Raji (cell line): Measurements from ENCODE around the gene TPCN2.

Source experiments
- POLR2A ChIP-seq: IDR thresholded peaks from 2 replicates; pipeline ENCODE4 v1.6.1; 2011; ENCODE audit warnings: low read depth, low read length, control low read depth; ENCODE audit not compliant: insufficient read depth

Gene TPCN2

DNA sequence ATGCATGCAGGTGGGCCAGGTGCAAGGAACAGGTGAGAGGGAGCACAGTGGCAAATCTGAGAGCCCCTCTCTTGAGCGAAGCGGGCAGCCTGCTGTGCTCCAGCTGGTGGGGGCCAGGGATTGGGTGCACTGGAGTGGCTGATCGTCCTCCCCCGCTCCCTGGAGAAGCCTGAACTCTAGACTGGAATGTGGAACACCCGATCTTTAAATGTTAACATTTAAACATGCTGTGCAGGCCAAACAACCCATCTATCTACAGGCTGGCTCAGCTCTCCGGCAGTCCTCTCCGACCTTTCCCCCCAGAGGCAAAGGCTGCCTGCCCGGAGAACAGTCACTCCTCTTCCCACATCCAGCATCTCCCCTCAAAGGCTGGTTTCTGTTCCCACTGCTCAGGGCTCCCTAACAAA is 40.8 kb upstream of the TPCN2 start:
- no peak for TF ChIP-seq POLR2A

DNA sequence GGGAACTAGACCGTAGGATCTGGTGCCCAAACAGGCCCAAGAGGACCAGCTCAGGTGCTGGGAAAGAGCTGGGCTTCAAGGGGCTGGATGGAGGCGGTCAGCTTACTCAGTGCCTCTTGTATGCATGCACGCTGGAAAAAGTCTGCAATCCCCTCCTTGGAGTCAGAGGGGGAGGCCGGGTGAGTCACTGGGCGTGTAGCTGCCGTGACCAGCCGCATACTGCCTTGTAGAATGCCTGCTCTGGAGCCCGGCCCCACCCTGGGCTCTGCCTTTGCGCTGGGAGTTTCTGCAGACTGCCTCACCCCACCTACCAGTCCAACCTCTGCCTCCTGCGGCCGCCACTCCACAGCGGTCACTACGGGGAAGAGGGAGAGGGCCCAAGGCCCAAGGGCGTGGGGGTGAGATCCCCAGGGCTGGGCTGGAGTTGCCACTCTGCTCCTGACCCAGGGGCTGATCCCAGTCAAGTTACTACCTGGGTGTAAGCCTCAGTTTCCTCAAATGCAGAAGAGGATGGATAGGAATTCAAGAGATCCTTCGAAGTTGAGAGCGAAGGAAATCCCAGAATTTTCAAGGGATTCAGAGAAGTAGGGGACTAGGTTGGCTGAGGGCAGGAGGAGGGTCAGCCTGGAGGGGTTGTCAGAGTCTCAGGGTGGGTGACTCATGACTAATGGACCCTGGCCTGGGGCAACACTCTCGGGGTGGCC is 39.8 kb upstream of the TPCN2 start:
- TF ChIP-seq POLR2A, result no peak

DNA sequence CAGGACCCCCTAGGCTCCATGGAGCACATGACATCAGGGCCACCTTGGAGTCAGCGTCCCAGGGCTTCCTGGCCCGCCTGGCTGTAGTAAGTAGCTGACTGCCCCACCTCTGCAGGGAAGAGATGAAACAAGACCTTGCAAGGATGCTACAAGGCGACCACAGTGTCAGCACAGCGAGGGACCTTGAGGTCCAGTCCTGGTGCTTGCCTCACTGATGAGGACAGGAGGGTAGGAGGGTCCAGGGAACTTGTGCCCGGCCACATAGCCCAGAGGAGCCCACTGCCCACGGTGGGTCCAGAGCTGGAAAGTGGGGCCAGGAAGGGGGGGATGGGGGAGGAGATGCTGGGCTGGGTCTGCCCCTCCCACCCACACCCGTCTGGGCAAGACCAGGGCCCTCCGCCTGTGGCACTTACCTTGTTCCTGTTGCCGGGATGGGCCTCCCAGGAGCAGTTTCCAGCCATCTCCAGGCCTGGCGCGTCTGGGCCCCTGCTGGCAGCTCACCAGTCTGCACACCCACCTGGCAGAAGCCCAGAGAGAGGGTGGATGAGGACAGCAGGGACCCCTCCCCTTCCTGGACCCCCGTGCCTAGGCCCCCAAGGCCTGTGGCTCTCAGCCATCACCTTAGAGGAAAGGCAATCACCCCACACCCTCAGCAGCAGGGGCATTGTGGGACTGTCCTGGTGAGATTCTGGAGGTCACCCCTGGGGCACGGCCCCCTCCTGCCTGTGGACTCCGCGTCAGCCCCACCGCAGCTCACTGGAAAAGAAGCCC is 39.1 kb upstream of the TPCN2 start:
- no peak for TF ChIP-seq POLR2A

DNA sequence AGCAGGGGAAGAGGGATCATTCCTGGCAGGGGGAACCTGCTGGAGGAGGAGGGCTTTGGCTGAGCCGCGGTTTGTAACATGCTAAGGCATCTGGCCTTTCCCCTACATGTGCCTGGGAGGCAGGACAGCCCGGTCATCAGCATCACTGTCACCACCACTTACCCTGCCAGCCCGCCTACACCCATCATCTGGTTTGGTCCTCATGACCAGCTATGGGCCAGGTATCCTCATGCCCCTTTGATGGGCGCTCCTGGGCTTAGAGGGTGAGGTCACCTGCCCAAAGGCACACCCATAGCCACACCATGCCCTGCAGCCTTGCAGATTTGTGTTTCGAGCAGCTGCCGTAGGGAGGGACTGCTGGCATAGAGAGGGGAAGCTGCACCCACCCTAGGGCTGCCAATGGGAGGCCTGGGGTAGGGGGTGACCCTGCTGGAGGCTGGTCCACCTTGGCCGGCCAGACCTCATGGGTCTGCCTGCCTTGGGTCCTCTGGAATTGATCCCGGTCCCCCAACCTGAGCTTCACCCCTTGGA is 38.3 kb upstream of the TPCN2 start:
- TF ChIP-seq POLR2A, result no peak

DNA sequence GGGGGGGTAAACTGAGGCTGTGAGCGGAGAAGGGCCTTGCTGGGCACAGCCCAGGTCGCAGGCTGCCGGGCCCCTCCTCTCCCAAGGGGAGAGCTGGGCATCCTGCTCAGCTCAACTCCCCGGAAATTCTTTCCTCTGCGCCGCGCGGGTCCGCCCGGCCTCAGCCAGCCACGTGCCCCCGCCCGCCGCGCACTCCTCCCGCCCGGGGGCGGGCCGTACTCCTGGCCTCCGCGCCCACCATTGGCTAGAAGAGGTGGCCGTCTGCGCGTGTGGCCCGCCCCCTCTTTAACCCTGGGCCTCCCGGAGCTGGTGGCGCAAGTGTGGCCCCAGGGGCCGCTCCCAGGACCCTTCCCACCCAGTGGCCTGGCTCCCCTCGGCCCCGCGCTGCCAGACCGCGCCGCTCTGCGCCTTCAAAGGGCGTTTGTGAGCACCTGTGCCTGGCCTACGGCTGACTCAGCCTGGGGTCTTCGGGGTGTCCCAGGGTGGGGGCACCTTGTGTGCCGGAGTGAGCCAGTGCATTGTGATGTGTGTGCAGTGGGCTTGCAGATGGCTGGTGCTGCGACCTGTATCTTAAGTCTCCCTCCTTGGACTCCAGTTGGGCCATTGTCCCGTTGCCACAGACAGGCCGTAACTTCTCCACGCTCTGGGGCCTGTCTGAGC is 37.6 kb upstream of the TPCN2 start:
- TF ChIP-seq POLR2A, result no peak

DNA sequence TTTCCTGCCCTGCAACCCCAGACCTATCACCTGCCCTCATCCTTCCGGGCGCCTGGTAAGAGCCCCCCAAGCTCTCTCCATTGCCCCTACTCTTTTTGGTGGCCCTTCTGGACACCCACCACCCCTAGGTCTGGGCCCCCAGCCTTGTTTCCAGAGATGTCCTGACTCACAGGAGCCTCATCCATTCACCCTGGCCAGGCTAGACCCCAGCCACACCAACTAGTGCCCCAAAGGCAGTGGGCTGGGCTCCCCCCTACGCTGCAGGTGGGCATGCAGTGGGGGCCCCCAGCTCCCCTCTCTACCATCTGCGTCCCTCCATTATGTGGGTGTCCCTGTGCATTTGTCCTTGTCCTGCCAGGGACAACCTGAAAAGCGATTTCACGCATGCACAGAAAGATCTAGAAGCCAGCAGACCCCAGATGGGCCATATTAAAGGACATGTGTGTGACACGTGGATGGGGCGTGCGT is 37.1 kb upstream of the TPCN2 start:
- no peak for TF ChIP-seq POLR2A

DNA sequence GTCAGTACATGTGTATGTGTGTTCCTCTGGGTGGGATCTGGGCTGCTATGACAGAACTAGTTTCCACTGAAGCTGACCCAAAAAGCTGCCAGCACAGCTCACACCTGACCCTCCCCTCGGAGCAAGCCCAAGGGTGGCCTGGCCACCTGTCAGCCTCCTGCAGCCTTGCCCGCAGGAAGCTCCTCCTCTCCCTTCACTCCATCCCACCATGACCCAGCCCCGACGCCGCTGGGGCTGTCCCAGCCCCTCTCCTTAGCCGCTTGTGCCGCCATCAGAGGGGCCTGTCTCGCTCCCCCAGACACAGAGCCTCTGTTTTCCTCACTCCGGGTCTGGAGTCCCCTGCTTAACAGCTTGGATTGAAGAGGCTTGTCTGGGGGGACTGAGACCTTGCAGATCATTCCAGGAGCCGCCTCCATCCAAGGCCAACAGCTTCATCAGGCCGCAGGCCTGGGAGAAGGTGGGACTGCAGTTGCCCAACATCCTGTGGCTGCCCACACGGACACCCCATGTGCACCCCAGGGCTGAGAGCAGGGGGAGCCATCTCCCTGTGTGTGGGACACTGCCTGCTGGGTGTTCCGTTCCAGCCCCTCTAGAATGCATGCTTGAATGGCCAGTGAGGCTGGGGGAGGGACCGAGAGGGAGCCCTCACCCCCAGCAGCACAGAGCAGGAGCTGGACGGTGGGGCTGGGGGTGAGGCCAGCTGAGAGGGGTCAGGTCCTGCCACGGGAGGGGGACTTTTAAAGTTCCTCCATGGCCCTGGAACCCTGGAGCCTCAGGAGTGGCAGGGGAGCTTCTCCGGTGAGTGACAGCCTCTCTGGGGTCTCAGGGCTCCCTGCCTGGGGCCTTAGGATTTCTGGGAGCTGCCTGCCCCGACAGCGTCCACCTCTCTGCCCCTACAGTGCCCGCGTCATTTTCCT is 36.4 kb upstream of the TPCN2 start:
- TF ChIP-seq POLR2A, result no peak

DNA sequence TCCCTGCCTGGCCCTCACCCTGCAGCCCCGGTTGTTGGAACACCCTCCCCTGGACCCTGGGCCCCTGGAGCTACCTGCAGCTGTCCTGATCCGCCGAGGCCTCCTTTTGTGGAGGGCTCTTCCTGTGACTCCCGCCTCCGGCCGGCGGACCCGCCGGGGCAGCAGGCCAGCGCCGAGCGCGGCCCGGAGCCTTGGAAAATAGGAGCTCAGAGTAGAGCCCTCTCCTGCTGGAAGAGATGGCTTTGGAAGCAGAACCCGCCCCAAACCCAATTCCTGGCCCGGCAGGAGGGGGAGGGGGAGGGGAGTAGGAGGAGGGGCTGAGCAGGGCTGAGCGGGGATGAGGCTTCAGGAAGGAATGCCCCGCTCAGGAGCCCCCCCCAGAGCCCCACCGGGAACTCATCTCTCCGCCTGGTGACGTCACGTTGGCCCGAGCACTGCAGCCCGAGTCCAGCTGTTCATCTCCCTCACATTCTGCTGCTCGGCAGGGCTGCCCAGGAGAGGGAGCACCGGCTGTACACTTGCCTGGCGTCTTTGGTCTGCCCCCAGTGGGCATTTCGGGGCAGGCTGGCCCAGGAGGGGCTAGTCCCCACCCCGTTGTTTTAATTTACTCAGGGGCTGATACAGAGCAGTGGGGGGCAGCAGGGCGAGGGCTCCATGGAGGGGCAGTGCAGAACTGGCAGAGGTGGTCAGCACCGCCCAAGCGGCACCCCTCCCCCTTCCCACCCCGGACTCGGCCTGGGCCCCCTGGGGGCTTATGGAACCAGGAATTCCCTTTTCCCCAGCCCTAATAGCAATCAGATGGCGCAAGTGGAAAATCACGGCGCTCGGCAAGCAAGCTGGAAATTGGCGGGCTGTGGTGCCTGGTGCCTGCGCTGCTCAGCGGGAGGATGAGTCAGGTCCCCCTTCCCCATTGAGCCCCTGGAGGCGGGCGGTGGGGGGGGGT is 35.5 kb upstream of the TPCN2 start, which contains the start of gene MRGPRF:
Gene MRGPRF (minus strand): TSS at position 238 of the 943 bp plus-strand sequence. CDS start 3,345 bp downstream, outside the sequence.
- no peak for TF ChIP-seq POLR2A

DNA sequence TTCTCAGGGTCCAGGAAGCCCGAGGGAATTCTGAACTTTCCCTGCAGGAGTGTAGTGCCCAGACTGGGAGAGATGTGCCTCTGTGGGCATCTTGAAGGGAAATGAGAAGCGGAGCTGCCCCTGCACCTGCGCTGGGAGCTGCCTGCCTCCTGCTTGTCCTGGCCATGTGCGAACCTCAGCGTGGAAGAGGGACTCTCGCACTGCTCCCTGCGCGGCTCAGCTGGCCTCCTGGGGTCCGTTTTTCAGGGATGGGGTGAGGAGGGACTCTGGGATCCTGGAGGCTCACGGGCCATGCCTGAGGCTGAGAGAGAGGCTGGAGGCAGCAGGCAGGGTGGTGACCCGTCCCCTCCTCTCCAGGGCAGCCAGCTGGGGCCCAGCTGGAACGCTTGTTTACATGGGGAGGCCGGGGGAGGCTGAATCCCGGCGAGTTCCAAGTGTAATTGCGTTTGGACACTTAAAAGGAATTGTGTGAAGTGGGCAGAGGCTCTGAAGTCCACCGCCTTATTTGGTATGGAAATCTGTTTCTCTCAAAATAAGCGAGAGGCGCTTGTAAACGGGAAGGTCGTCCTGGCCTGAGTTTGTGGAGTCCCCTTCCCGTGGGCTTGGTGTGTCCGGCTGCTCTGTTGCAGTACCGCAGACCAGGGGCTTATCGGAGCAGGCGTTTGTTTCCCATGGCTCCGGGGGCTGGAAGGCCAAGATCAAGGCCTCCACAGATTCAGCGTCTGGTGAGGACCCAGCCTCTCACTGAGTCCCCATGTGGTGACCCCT is 34.5 kb upstream of the TPCN2 start:
- TF ChIP-seq POLR2A, result no peak

DNA sequence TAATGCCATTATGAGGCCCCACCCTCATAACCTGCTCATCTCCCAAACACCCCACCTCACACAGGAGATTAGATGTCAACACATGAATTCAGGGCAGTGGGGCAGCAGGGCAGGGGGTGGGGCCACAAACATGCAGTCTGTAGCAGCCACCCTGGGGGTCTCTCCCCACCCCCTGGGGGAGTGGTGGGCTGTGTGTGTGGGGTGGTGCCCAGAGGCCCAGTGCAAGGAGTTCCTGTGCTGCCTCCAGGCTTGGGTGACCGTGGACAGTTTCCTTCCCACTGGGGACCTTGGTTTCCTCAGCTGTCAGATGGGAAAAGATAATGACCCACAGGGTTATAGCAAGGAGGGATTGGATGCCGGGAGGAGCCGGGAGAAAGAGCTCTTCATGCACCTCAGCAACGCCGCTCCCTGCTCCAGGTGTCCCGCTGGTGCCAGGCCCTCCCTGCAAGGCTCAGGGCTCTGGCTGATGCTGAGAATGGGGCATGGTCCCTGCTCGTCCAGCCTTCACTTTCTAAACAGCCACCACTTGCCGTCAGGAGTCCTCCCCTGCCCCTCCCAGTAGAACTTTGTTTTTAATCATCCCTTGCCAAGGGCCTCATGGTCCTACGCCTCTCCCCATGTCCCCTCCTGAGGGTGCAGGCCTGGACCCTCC is 33.7 kb upstream of the TPCN2 start:
- TF ChIP-seq POLR2A, result no peak

DNA sequence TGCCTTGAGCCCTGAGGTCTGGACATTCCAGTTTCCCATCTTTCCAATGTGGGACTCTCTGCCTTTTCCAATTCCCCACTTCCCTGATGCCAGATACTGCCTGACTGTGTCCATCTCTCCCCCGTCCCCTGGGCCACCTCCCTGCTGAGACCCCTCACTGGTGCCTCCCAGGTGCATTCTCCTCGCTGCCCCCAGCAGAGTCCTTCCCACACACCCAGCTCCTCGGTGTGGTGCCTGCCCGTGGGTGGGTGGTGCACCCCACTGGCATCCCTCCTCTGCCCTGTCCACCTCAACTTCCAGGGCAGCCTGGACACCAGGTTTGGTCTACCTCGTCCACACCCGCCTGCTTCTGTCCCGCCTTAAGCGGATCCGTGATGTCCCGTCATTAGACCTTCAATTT is 30.8 kb upstream of the TPCN2 start:
- TF ChIP-seq POLR2A, result no peak

DNA sequence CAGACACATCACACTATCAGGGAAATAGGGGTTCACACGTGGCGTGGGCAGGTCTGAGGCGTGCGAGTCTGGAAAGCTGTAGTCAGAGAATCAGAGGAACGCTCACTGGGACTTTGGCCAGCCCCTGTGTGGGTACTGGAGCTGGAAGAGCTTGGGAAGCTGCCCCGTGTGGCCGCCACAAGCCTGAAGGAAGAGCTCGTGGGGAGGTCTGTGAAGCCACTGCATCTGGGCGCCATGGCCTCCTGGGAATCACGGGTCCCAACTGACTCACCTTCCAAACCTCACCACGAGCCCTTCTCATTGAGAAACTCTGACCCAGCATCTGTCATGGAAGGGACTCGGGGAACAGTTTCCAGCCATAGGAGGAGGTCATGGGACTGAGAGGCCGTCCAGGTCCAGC is 29.8 kb upstream of the TPCN2 start:
- TF ChIP-seq POLR2A, result no peak
